ENCODE data around the gene DARS1.

DNA sequence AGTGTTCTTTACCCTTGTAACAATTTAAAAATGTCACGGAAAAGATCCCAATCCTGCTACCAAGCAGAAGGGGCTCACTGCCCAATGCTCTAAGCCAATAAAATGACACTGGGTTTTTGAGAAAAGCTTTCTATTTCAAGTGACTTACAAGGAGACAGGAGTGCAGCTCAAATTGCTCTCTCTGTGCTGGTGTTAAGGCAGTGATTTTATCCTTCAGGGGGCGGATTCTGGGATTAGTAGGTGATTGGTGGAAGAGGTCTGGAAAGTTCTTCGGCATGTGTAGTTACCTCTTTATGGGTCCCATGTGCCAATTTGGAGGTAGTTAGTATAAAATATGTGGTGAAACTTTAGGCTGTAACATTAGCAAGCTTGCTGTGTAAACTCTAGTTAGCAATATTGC lies 81.8 kb downstream of the DARS1 start:
- TF ChIP-seq, protein P1, sequence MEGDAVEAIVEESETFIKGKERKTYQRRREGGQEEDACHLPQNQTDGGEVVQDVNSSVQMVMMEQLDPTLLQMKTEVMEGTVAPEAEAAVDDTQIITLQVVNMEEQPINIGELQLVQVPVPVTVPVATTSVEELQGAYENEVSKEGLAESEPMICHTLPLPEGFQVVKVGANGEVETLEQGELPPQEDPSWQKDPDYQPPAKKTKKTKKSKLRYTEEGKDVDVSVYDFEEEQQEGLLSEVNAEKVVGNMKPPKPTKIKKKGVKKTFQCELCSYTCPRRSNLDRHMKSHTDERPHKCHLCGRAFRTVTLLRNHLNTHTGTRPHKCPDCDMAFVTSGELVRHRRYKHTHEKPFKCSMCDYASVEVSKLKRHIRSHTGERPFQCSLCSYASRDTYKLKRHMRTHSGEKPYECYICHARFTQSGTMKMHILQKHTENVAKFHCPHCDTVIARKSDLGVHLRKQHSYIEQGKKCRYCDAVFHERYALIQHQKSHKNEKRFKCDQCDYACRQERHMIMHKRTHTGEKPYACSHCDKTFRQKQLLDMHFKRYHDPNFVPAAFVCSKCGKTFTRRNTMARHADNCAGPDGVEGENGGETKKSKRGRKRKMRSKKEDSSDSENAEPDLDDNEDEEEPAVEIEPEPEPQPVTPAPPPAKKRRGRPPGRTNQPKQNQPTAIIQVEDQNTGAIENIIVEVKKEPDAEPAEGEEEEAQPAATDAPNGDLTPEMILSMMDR (IDR thresholded peaks at IDR 0.05 in 8 of 11, conservative IDR thresholded peaks at IDR 0.05 in 3 of 11), result no peak
- no peak for TF ChIP-seq POLR2A (IDR thresholded peaks at IDR 0.05)
